PC-9 (cell line): ENCODE measurements around the gene CDC23.

Source experiments
- CTCF ChIP-seq: fragments of 200-600 bp; sonication (generic); conservative IDR thresholded peaks from 2 replicates; pipeline ENCODE4 v1.6.1; 2017; ENCODE audit warnings: mixed run types, antibody characterized with exemption, mild to moderate bottlenecking, moderate library complexity
- EZH2 ChIP-seq: fragments of 200-600 bp; sonication (generic); IDR thresholded peaks from 2 replicates; pipeline ENCODE4 v1.8.0; 2017; ENCODE audit warnings: antibody characterized with exemption, low read depth

DNA sequence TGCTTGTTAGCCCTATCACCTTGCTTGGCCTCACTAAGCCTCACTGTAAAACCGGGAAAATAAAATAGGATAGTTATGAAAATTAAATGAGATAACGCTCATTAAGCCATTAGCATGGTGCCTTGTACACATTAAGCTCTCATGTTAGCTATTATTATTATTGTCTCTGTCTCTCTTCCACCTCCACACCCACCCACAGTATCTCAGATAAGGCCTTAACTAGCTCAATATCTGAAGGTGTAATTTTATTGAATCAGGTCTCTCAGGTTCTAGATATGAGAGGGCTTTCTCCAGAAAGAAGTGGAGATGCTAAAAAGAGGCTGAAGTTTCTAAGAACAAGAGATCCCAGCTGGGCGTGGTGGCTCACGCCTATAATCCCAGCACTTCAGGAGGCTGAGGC, 33.7 kb upstream of the CDC23 start:
- no peak for TF ChIP-seq CTCF
- TF ChIP-seq EZH2, result no peak
